ENCODE measurements around the gene RNASE13.
"Not testable (repeated sequence)": the region's sequence is repeated elsewhere in the genome, so short reads cannot be mapped to it uniquely, and the experiment has no call there.

The RNASE13 gene

GRCh38 chr14:21022686-21023085 is 11.9 kb downstream of the RNASE13 start:
- no peak for DNase-seq (ENCODE audit: low read depth)

- DNase-seq (ENCODE audit: low read depth) = no peak
Observed at GRCh38 chr14:21020977-21021545, 13.5 kb downstream of the RNASE13 start.

- DNase-seq (ENCODE audit: low read depth) = no peak
Observed at GRCh38 chr14:21019366-21019765, 15.2 kb downstream of the RNASE13 start.

- DNase-seq (ENCODE audit: low read depth) = no peak
Observed at GRCh38 chr14:21018781-21019180, 15.8 kb downstream of the RNASE13 start.

GRCh38 chr14:21018286-21018685 is 16.3 kb downstream of the RNASE13 start:
- no peak for DNase-seq (ENCODE audit: low read depth)

GRCh38 chr14:21017528-21018245 is 16.9 kb downstream of the RNASE13 start:
- no peak for DNase-seq (ENCODE audit: low read depth)

- DNase-seq (ENCODE audit: low read depth) = no peak
Observed at GRCh38 chr14:21016413-21017190, 18.0 kb downstream of the RNASE13 start.

- no peak for DNase-seq (ENCODE audit: low read depth)
Observed at GRCh38 chr14:21015312-21015711, 19.3 kb downstream of the RNASE13 start.

GRCh38 chr14:21014761-21015190 is 19.8 kb downstream of the RNASE13 start:
- DNase-seq (ENCODE audit: low read depth) = peak; percentile 47

GRCh38 chr14:21011136-21011535 is 23.5 kb downstream of the RNASE13 start:
- DNase-seq (ENCODE audit: low read depth) = no peak

- not testable (repeated sequence) for DNase-seq (ENCODE audit: low read depth)
Observed at GRCh38 chr14:21009721-21010120, 24.9 kb downstream of the RNASE13 start.

- DNase-seq (ENCODE audit: low read depth) = no peak
Observed at GRCh38 chr14:21003788-21004346, 30.7 kb downstream of the RNASE13 start.

- DNase-seq (ENCODE audit: low read depth) = no peak
Observed at GRCh38 chr14:21001218-21001617, 33.4 kb downstream of the RNASE13 start.

GRCh38 chr14:20999591-20999990 is 35.0 kb downstream of the RNASE13 start:
- no peak for DNase-seq (ENCODE audit: low read depth)

GRCh38 chr14:20998674-20999366 is 35.8 kb downstream of the RNASE13 start, which contains the start of gene SLC39A2:
Gene SLC39A2, plus strand, starts transcription at chr14:20999293. Its CDS starts 154 bp downstream, at chr14:20999447.
- no peak for DNase-seq (ENCODE audit: low read depth)

GRCh38 chr14:20998139-20998538 is 36.5 kb downstream of the RNASE13 start:
- no peak for DNase-seq (ENCODE audit: low read depth)

GRCh38 chr14:20997564-20997963 is 37.0 kb downstream of the RNASE13 start:
- no peak for DNase-seq (ENCODE audit: low read depth)

GRCh38 chr14:20997115-20997514 is 37.5 kb downstream of the RNASE13 start:
- no peak for DNase-seq (ENCODE audit: low read depth)

- no peak for DNase-seq (ENCODE audit: low read depth)
Observed at GRCh38 chr14:20996521-20996920, 38.1 kb downstream of the RNASE13 start.

GRCh38 chr14:20989787-20990600 is 44.6 kb downstream of the RNASE13 start, which contains the start of gene METTL17:
Gene METTL17, plus strand, starts transcription at chr14:20989980. Its CDS starts 23 bp downstream, at chr14:20990003.
- peak; percentile 89 for DNase-seq (ENCODE audit: low read depth)

GRCh38 chr14:20989471-20989786 is 45.2 kb downstream of the RNASE13 start:
- no peak for DNase-seq (ENCODE audit: low read depth)
